ENCODE results near the gene CCNE1. TPM values are rescaled to one million over a fixed set of nuclear protein-coding genes. Genes with fewer than 3 reads are reported as not detected.

CCNE1 gene
- polyA plus RNA-seq, 1 donor (not counting 4 experiments of a cell fraction or from before 2014, with no cell fraction given) = 11.2 TPM

- Histone ChIP-seq H3K27ac (ENCODE audit: control insufficient read depth, insufficient read depth, low read length) (no peak overlapping the region), H2AFZ (ENCODE audit: control insufficient read depth, low read length) (no peak overlapping the region), H3K9me1 (ENCODE audit: control insufficient read depth, extremely low read depth, insufficient read depth, low read length) (no peaks in the 10 kb centered on the region), H3K9ac (ENCODE audit: control insufficient read depth, extremely low read depth, insufficient read depth, low read length) (no peak overlapping the region), H3K79me2 (ENCODE audit: control insufficient read depth, insufficient read depth, low read length) (no peaks in the 10 kb centered on the region), H3K4me2 (ENCODE audit: control insufficient read depth, extremely low read depth, insufficient read depth, low read depth, low read length) (no peak overlapping the region), H3K4me1 (ENCODE audit: control insufficient read depth, extremely low read depth, insufficient read depth, low read length) (peaks cover 32% of the 10 kb centered on the region), H3K36me3 (ENCODE audit: control insufficient read depth in 2 of 2, extremely low read depth in 1 of 2, insufficient read depth in 2 of 2, low read length in 2 of 2) (no peaks in the 10 kb centered on the region), H3K27me3 (ENCODE audit: control insufficient read depth, extremely low read depth, insufficient read depth, low read length) (no peaks in the 10 kb centered on the region), H3K9me3 (ENCODE audit: control insufficient read depth, low read depth, low read length) (no peaks in the 10 kb centered on the region), H4K20me1 (ENCODE audit: control insufficient read depth, extremely low read depth, insufficient read depth, low read length) (no peaks in the 10 kb centered on the region), H3K4me3 (ENCODE audit: control insufficient read depth in 2 of 3, extremely low read depth in 1 of 3, insufficient read depth in 2 of 3, low read depth in 1 of 3, low read length in 3 of 3) (no peak overlapping the region)
- TF ChIP-seq CTCF (optimal IDR thresholded peaks at IDR 0.05 in 1 of 3, IDR thresholded peaks at IDR 0.05 in 1 of 3, conservative IDR thresholded peaks at IDR 0.05 in 1 of 3; ENCODE audit: extremely low read depth in 1 of 3, insufficient read depth in 2 of 3, low read length in 3 of 3) (no peak), EZH2 (IDR thresholded peaks at IDR 0.05; ENCODE audit: low read length) (no peak)
- dilution Hi-C loops (cut with MboI; ENCODE audit: extremely low pct_ligation_motif_present, low sequenced_read_pairs) = no loop called here
- peak; percentile 36 for FAIRE-seq
- DNase-seq (ENCODE audit: low read depth, low spot score) = peak; percentile 63
Measured at GRCh38 chr19:29841559-29842367, 30.0 kb downstream of the CCNE1 start.

- Histone ChIP-seq H3K4me3 (ENCODE audit: control insufficient read depth in 2 of 3, extremely low read depth in 1 of 3, insufficient read depth in 2 of 3, low read depth in 1 of 3, low read length in 3 of 3) (no peak overlapping the region), H2AFZ (ENCODE audit: control insufficient read depth, low read length) (no peak overlapping the region), H3K79me2 (ENCODE audit: control insufficient read depth, insufficient read depth, low read length) (no peaks in the 10 kb centered on the region), H3K27ac (ENCODE audit: control insufficient read depth, insufficient read depth, low read length) (no peak overlapping the region), H3K9me1 (ENCODE audit: control insufficient read depth, extremely low read depth, insufficient read depth, low read length) (no peaks in the 10 kb centered on the region), H3K36me3 (ENCODE audit: control insufficient read depth in 2 of 2, extremely low read depth in 1 of 2, insufficient read depth in 2 of 2, low read length in 2 of 2) (no peaks in the 10 kb centered on the region), H3K9me3 (ENCODE audit: control insufficient read depth, low read depth, low read length) (no peaks in the 10 kb centered on the region), H3K4me1 (ENCODE audit: control insufficient read depth, extremely low read depth, insufficient read depth, low read length) (peaks cover 32% of the 10 kb centered on the region), H3K9ac (ENCODE audit: control insufficient read depth, extremely low read depth, insufficient read depth, low read length) (no peak overlapping the region), H3K27me3 (ENCODE audit: control insufficient read depth, extremely low read depth, insufficient read depth, low read length) (no peaks in the 10 kb centered on the region), H4K20me1 (ENCODE audit: control insufficient read depth, extremely low read depth, insufficient read depth, low read length) (no peaks in the 10 kb centered on the region), H3K4me2 (ENCODE audit: control insufficient read depth, extremely low read depth, insufficient read depth, low read depth, low read length) (peak overlapping the region; percentile 63)
- TF ChIP-seq CTCF (optimal IDR thresholded peaks at IDR 0.05 in 1 of 3, IDR thresholded peaks at IDR 0.05 in 1 of 3, conservative IDR thresholded peaks at IDR 0.05 in 1 of 3; ENCODE audit: extremely low read depth in 1 of 3, insufficient read depth in 2 of 3, low read length in 3 of 3) = no peak
- dilution Hi-C loops (cut with MboI; ENCODE audit: extremely low pct_ligation_motif_present, low sequenced_read_pairs) = no loop called here
- DNase-seq (ENCODE audit: low read depth, low spot score) = no peak
- FAIRE-seq = no peak
Measured at GRCh38 chr19:29842471-29843179, 30.8 kb downstream of the CCNE1 start.

Data from keratinocyte (primary cell).